Spleen (tissue), 11 donors: ENCODE data around the gene MST1R. TPM values are rescaled to one million over a fixed set of nuclear protein-coding genes. Genes with fewer than 3 reads are reported as not detected.
A peak's percentile ranks its signal among the peaks of the same experiment; 100 is the strongest.

Source experiments
- DNase-seq: peaks from one replicate; pipeline ENCODE4 v3.0.0-alpha.2; 2020
- H3K27ac ChIP-seq, 8 donors: fragments of 200-600 bp; sonication (generic) in 7 of 8; 1 replicate in 4 of 8; 2 replicates in 4 of 8; pipeline versions ENCODE4 v1.5.0 to v1.8.0; 2016 to 2021; ENCODE audit warnings: inconsistent platforms in 4 of 8, mild to moderate bottlenecking in 4 of 8, moderate library complexity in 1 of 8
- H3K27me3 ChIP-seq, 7 donors: fragments of 200-600 bp; sonication (generic) in 6 of 7; replicated peaks in 1 of 7; 1 replicate in 4 of 7; 2 replicates in 3 of 7; pipeline versions ENCODE4 v1.5.0 to v1.8.0; 2016 to 2021; ENCODE audit warnings: inconsistent platforms in 3 of 7, mild to moderate bottlenecking in 1 of 7
- H3K36me3 ChIP-seq, 6 donors: fragments of 200-600 bp; sonication (generic) in 5 of 6; 1 replicate in 4 of 6; 2 replicates in 2 of 6; pipeline versions ENCODE4 v1.5.0 to v1.8.0; 2016 to 2021; ENCODE audit warnings: inconsistent platforms in 2 of 6
- H3K4me1 ChIP-seq, 6 donors: fragments of 200-600 bp; sonication (generic) in 5 of 6; 1 replicate in 3 of 6; 2 replicates in 3 of 6; pipeline versions ENCODE4 v1.5.0 to v1.8.0; 2016 to 2021; ENCODE audit warnings: inconsistent platforms in 3 of 6
- H3K4me3 ChIP-seq, 8 donors: fragments of 200-600 bp; sonication (generic) in 7 of 8; 1 replicate in 4 of 8; 2 replicates in 4 of 8; pipeline versions ENCODE4 v1.5.0 to v1.8.0; 2016 to 2021; ENCODE audit warnings: inconsistent platforms in 4 of 8, mild to moderate bottlenecking in 4 of 8, moderate library complexity in 2 of 8
- H3K9me3 ChIP-seq, 8 donors: fragments of 200-600 bp; sonication (generic) in 7 of 8; 1 replicate in 4 of 8; 2 replicates in 4 of 8; pipeline versions ENCODE4 v1.5.0 to v1.8.0; 2016 to 2021; ENCODE audit warnings: inconsistent platforms in 4 of 8
- POLR2A ChIP-seq, 3 donors: fragments of 450-650 bp; IDR thresholded peaks; one replicate each; pipeline ENCODE4 v1.5.1; 2017; ENCODE audit warnings: antibody characterized with exemption in 3 of 3, mild to moderate bottlenecking in 1 of 3
- POLR2AphosphoS5 ChIP-seq, 3 donors: sonication (generic); formaldehyde crosslinking; IDR thresholded peaks; one replicate each; pipeline ENCODE4 v1.5.1; 2017; ENCODE audit warnings: antibody characterized with exemption in 3 of 3
- WGBS, 5 donors: extraction: QIAGEN DNeasy Blood & Tissue Kit in 3 of 5; methylation state at CpG; one replicate each; pipeline versions ENCODE4 v1.1.5 to v1.1.7; 2013 to 2018; 5-methylcytosine and 5-hydroxymethylcytosine counted together
- intact Hi-C: fragments of 100-400 bp; cut with DNase I; formaldehyde crosslinking; loops from one replicate; pipeline ENCODE4 v1.15.0; 2023; ENCODE audit warnings: low total_unique reads
- polyA plus RNA-seq, 3 donors: library from polyadenylated mRNA; stranded (reverse); fragments of 200-250 nt; gene quantifications; one replicate each; pipeline ENCODE4 v1.2.1, GENCODE V29; 2013
- total RNA-seq, 7 donors: library from RNA; depleted of rRNA in 3 of 7; stranded (reverse); fragments of >200 nt in 3 of 7; fragmentation: NEBNext Ultra II Directional in 4 of 7; extraction: Animal tissue kit (Norgen Biotek cat#: 25700) in 4 of 7; gene quantifications; one replicate each; pipeline versions ENCODE4 v1.1.0 to v1.2.1, GENCODE V29; 2016 to 2021
- TF ChIP-seq, protein P1 (sequence below), 11 experiments: fragments of 200-600 bp in 7 of 11; fragments of 450-650 bp in 4 of 11; sonication (generic) in 4 of 11; IDR thresholded peaks in 8 of 11; conservative IDR thresholded peaks in 3 of 11; 1 replicate in 7 of 11; 2 replicates in 4 of 11; pipeline versions ENCODE4 v1.4.0 to v1.8.0; 2016 to 2021; ENCODE audit warnings: antibody characterized with exemption in 11 of 11, inconsistent platforms in 4 of 11, mild to moderate bottlenecking in 1 of 11
- donor health status: healthy with polysubstance abuse.
- donor health status: DM: no; HTN: no; CAD: no; lungs with moderate emphysema.
- donor health status: DM: no; HTN: no; CAD: no.
- donor health status: Bipolar disorder and iron deficiency.
- donor health status: healthy.
- donor health status: DM: no; HTN: no; CAD: no.
- donor health status: DM: yes; HTN: yes; CAD: no.

MST1R gene
- total and polyA plus RNA-seq, 10 donors = 1.1 to 7.7 (median 3.0) TPM

DNA sequence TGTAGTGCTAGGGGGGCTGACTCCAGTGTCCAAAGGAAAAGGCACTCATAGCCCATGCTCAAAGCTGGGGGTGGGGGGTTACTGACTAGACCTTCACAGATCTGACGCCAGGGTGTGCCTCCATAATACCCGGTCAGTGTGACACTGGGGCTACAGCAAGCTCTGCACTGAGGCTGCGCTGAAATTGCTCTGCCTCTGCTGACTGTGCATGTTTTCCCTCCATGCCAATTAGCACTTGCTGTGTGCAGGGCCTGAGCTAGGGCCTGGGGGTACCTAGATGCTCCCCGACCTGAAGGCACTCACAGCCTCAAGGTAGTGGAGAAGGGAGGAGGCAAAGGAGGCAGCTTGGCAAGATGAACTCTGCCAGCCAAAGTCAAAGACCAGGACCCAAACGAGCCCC, 39.2 kb downstream of the MST1R start:
- Histone ChIP-seq H3K4me3 (no peak overlapping the region), H3K9me3 (no peaks in the 10 kb centered on the region), H3K4me1 (peaks cover 0 to 8% (median 7%) of the 10 kb centered on the region in 6 donors), H3K27me3 (peaks cover 8 to 65% (median 18%) of the 10 kb centered on the region in 7 donors), H3K27ac (no peak overlapping the region), H3K36me3 (no peaks in the 10 kb centered on the region)
- WGBS, 5 donors = 52 to 71% (median 67%) methylated on average over 3 to 5 of the region's 5 CpGs
- TF ChIP-seq POLR2AphosphoS5 (IDR thresholded peaks at IDR 0.05) (no peak), POLR2A (IDR thresholded peaks at IDR 0.05) (no peak)
- TF ChIP-seq, protein P1, sequence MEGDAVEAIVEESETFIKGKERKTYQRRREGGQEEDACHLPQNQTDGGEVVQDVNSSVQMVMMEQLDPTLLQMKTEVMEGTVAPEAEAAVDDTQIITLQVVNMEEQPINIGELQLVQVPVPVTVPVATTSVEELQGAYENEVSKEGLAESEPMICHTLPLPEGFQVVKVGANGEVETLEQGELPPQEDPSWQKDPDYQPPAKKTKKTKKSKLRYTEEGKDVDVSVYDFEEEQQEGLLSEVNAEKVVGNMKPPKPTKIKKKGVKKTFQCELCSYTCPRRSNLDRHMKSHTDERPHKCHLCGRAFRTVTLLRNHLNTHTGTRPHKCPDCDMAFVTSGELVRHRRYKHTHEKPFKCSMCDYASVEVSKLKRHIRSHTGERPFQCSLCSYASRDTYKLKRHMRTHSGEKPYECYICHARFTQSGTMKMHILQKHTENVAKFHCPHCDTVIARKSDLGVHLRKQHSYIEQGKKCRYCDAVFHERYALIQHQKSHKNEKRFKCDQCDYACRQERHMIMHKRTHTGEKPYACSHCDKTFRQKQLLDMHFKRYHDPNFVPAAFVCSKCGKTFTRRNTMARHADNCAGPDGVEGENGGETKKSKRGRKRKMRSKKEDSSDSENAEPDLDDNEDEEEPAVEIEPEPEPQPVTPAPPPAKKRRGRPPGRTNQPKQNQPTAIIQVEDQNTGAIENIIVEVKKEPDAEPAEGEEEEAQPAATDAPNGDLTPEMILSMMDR (IDR thresholded peaks at IDR 0.05 in 8 of 11, conservative IDR thresholded peaks at IDR 0.05 in 3 of 11) = no peak
- intact Hi-C loops = no loop called here
- DNase-seq = no peak

DNA sequence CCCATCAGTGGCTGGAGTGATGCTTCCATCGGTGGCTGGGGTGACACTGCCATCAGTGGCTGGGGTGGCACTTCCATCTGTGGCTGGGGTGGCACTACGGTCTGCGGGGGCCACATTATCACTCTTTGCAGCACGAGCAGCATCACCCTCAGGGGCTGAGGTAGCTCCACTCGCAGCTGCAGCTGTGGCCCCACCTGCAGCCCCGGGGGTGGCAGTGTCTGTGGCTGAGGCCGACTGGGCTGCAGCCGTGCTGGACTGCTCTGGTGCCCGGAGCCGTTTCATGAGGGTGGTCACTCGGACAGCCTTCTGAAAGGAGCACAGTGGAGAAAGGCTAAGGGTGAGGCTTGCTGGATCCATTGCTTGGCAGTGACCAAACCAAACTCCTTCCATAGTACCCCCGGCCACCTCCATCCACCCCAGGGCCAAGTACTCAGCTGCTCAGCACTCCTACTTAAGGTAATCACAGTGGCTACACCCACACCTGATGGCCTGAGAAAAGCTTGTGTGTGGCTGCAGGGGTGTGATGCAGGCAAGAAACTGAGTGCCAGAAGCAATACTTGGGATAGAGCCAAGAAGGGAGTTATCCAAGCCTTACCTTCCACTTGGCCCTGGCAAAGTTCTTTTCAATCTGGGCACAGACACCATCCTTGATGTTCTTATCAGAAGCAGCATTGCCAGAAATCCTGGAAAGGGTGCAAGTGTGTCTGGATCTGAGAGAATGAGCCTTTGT, 43.9 kb downstream of the MST1R start:
- no peaks in the 10 kb centered on the region for H3K9me3 ChIP-seq
- DNase-seq = no peak
- no peak overlapping the region for H3K27ac ChIP-seq
- intact Hi-C loops = no loop called here
- no peak overlapping the region for H3K4me3 ChIP-seq
- no peaks in the 10 kb centered on the region for H3K36me3 ChIP-seq
- peaks cover 0 to 18% (median 0%) of the 10 kb centered on the region in 7 donors for H3K27me3 ChIP-seq
- 80 to 93% (median 87%) methylated on average over 1 to 12 of the region's 12 CpGs for WGBS, 5 donors
- peaks cover 0 to 23% (median 15%) of the 10 kb centered on the region in 6 donors for H3K4me1 ChIP-seq
- TF ChIP-seq, protein P1 (IDR thresholded peaks at IDR 0.05 in 8 of 11, conservative IDR thresholded peaks at IDR 0.05 in 3 of 11) = no peak
- no peak for TF ChIP-seq POLR2A (IDR thresholded peaks at IDR 0.05)
- no peak for TF ChIP-seq POLR2AphosphoS5 (IDR thresholded peaks at IDR 0.05)

DNA sequence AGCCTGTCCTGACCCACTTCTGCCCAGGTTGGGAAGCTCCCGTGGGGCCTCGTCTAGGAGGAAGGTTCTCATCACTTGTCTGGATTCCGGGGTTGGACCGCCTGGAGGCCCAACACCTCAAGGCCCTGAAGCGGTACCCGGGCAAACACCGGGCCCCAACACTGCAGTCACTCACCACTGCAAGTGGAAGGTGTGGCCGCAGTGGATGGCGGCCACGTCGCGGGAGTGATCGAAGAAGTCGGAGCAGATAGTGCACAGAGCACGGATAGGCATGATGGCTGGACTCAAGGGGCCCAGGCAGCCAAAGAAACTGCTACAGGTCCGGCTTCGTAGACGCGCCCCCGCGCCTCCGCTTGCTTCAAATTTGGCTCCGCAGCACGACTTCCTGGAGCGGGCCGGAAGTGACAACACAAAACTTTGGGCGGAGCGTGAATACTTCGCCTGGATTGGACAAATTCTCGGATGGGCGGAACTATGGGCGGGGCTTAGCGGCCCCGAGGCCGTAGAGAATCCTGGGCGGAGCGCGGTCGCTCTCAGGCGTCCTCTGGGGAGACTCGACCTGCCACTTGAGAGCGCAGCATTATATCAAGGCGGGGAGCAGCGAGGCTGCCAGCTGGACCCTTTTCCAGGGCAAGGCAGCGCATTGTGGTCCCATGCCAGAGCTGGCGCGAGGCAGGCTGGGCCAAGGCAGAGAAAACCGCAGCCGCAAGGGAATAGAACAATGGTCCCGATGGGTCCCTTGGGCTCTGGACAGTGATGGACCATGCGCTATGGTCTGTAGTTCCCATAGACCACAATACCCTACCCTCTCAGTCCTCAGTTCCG, 47.3 kb downstream of the MST1R start, which contains the start of gene TRAIP:
TRAIP (minus strand) TSS at position 384 of the 825 bp plus-strand sequence; CDS start at position 273, 111 bp downstream.
- peak within 1 kb of the TSS in 7 of 8 donors; percentile 69 to 85 (median 76) for H3K27ac ChIP-seq
- H3K4me1 ChIP-seq = peaks cover 0 to 23% (median 15%) of the 10 kb centered on the region in 6 donors
- peaks cover 0 to under 1% (median 0%) of the 10 kb centered on the region in 7 donors for H3K27me3 ChIP-seq
- peak within 1 kb of the TSS; percentile 47 to 85 (median 60) for H3K4me3 ChIP-seq
- no peaks in the 10 kb centered on the region for H3K36me3 ChIP-seq
- 3 to 4% (median 4%) methylated on average over 35 to 52 of the region's 52 CpGs for whole genome bisulfite sequencing, 5 donors
- TF ChIP-seq POLR2AphosphoS5 (IDR thresholded peaks at IDR 0.05) = peak; percentile 78 to 84 (median 82)
- TF ChIP-seq, protein P1 (IDR thresholded peaks at IDR 0.05 in 8 of 11, conservative IDR thresholded peaks at IDR 0.05 in 3 of 11) = peak in 1 of 11 experiments; percentile 9
- TF ChIP-seq POLR2A (IDR thresholded peaks at IDR 0.05) = no peak
- intact Hi-C loops = no loop called here
- DNase-seq = peak; percentile 95
- no peaks in the 10 kb centered on the region for H3K9me3 ChIP-seq
